Suppressor macrophage (primary cell): ENCODE results near the gene SUN1.

Experiments
- DNase-seq, 4 experiments: peaks; one replicate each; pipeline ENCODE4 v3.0.0-alpha.2; 2020 to 2022

Gene SUN1

DNA sequence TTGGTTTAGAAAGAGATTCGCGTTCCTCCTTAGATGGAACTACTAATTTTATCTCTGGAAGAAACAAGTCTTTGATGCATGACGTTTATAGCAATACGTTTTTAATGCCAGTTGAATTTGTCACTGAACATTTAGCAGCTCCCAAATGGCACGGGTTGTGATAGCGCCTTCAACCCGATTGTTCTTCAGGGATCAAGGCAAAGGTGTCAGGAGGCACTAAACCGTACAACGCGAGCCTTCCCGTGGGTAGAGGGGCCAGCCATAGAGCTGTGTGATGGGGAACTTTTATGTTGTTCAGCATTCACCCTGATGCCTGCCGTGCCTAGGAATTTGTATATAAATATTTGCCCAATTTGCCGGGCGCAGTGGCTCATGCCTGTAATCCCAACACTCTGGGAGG is 47.4 kb downstream of the SUN1 start:
- no peak for DNase-seq

DNA sequence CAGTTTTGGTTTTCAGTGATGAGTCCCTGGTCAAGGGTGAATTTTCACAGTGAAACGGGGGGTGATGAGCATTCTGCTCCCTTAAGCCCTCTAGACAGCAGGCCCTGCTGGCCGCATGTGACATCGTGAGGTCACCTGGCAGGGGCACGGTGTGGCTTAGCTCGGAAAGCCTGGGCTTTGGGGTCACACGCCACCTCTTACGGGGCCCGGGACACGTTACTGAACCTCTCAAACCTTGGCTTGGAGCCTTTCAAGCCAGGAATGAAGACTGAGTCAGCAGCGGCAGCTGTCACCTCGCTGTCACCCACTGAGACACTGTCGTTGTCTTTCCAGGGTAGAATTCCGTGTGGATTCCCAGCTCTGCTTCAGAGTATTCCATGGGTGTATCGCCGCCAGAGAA is 48.2 kb downstream of the SUN1 start:
- no peak for DNase-seq

DNA sequence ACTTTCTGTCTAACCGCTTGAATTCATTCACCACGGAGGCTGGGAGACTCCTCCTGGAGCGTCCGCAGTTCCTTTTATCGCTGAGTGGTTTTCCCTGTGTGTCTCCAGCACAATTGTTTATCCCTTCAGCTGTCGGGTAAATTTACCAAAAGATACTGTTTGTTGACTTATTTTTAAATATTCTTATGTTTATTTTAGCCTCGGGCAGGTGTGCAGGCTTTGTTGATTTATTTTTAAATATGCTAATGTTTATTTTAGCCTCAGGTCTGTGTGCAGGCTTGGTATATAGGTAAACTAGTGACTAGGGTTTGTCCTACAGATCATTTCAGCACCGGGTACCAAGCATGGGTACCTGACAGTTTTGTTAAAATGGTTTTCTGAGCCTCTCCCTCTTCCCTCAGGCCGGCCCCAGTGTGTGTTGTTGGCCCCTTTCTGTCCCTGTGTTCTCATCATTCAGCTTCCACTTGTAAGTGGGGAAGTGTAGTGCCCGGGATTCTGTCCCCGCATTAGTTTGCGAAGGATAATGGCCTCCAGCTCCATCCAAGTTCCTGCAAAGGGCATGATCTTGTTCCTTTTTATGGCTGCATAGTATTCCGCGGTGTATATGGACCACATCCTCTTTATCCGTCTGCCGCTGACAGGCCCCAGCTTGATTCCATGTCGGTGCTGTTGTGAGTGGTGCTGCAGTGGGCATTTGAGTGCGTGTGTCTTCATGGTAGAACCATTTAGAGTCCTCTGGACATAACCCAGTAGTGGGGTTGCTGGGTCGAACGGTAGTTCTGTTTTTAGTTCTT is 49.4 kb downstream of the SUN1 start:
- no peak for DNase-seq

DNA sequence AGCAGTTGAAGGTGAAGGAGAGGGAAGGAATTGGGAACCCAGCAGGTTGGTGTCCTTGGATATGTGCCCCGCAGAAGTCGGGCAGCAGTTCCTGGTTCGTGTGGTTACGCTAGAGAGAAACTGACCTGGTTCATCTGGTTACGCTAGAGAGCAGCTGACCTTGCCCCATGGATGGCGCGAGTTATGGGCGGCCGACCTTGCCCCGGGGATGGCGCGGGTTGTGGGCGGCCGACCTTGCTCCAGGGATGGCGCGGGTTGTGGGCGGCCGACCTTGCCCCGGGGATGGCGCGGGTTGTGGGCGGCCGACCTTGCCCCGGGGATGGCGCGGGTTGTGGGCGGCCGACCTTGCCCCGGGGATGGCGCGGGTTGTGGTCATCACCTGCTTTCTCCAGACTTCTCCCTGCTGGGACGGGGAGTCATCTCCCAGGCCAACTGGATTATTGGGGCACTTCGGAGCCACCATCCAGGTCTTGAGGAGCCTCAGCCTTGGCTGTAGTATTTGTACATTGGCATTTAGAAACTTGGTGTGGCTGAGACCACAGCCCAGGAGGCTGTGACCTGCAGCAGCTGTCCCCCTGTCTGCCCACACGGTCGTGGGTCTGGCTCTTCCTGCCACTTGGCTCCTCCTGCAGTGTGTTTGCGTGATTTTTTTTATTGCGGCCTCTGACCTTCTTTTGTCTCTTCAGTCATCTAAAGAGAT is 50.2 kb downstream of the SUN1 start:
- no peak for DNase-seq

DNA sequence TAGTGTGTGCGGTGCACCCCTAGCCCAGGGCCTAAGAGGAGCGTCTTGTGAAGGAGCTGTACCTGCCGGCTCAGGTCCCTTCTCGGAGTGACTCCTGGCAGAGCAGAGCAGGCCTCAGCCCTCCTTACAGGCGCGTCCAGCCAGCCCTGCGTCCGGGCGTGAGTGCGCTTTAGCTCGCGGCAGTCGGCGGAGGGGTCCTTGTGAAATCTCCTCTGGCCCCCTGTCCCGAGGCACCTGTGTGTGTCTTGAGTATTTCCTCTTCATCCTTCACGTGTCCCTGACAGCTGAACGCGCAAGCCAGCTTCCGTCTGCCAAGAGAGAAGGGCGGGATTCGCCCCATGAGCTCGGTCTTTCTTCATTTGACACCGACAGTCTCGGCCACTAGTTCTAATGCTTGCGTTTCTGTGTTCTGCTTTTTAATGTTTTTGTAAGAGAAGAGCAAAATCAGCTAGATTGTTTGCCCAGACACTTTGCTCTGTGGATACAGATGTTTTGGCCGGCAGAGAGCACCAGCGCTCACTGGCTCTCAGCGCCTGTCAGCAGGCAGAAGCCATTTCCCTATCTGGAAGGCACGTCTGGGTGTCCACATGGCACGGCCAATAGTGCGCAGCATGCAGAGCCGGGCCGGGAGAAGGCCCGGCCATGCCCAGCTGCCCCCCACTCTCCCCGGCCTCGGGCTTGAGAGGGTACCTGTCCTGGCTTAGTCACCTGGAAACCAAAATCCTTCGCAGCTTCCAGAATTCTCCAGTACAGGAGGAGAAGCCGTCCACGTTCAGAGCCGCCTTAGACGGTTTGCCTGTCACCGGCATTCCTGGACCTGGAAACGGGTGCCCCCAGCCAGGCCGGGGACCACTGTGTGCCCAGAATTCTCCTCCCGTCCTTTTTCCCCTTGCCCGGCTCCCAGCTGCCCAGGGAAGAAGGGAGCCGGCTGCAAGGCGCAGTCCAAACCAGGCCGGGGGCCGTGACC is 51.1 kb downstream of the SUN1 start:
- peak in 1 of 4 experiments; percentile 30 for DNase-seq

DNA sequence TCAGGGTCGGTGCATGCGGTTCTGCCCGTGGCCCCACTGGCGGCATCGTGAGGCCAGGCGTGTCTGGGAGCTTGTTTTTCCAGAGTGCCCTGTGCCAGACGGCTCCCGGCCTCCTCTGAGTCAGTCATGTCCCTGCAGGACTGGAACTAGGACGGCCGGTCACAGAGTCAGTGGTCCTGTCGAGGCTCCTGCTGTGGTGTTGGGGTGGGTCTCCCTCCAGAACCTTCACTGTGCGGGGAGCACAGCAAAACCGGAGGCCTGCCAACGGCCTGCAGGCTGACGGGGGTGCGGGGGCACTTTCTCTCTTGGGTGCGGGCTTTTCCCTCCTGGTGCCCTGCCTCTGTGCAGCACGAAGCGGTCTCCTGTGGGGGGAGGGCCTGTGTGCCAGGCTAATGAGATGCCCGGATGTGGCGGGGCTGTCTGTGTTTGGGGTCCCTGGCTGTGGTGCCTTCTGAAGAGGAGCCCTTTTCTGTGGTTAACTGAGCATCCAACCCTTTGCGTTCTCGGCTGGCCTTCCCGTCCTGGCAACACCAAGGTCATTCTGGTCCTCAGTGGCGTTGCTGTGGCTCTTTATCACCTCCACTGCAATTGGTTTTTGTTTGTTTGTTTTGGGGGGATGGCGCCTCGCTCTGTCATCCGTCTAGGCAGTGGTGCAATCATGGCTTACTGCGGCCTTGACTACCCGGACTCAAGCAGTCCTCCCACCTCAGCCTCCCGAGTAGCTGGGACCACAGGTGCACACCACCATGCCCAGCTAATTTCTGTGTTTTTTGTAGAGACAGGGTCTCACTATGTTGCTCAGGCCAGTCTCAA is 52.1 kb downstream of the SUN1 start:
- DNase-seq = no peak

DNA sequence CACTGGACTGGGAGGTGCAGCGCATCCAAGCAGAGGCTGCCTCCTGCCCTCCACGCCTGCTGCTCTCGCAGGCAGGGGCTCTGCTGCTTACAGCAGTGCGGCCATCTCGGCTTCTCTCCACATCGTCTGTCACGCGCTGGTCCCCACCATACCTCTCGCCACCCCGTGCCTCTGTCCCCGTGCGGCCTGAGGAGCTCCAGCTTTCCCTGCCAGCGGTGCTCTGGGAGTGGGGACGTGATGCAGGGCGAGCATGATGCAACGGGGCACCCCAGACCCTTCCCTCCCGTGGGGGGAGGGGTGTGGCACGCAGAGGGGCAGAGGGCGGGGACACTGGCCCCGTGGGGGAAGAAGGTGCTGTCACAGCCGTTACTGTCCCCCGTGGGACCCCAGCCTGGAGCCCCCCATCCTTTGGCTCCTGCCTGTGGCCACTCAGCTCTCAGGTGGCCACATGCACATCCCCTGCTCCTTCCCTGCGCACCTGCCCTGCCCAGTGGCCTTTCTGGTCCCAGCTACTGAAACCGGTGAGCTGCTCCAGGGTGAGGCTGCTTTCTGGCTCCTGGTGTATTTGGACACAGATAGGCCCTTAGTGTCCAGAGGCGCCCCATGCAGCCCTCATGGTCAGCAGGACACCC is 53.1 kb downstream of the SUN1 start:
- no peak for DNase-seq

DNA sequence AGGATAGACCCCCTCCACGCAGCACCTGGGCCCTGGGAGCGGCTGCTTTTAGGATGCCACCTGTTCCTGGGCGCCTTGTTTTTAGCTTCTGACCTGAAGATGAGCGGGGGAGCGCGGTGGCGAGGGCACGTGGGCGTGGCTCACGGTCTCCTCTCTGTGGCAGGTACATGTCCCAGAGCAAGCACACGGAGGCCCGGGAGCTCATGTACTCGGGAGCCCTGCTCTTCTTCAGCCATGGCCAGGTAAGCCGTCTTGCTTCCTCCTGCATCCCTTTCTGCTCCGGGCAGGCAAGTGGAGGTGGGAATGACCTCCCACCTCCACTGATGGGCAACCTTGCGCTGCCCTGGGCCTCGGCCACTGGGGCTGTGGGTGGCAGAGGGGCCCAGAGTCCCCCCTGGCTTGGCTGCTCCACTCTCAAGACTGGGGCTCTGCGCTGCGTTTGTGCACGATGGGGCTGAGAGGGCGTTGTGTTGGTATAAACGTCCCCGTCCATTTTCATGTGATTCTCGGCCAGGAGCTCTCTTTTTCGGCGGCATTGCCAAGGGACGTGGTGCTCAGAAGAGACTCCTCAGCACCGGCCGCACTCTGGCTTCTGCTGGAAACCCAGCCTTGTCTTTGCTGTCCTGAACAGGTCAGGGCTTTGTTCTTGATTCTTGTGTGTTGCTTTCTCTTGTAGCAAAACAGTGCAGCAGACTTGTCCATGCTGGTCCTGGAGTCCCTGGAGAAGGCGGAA is 53.8 kb downstream of the SUN1 start:
- DNase-seq = no peak

DNA sequence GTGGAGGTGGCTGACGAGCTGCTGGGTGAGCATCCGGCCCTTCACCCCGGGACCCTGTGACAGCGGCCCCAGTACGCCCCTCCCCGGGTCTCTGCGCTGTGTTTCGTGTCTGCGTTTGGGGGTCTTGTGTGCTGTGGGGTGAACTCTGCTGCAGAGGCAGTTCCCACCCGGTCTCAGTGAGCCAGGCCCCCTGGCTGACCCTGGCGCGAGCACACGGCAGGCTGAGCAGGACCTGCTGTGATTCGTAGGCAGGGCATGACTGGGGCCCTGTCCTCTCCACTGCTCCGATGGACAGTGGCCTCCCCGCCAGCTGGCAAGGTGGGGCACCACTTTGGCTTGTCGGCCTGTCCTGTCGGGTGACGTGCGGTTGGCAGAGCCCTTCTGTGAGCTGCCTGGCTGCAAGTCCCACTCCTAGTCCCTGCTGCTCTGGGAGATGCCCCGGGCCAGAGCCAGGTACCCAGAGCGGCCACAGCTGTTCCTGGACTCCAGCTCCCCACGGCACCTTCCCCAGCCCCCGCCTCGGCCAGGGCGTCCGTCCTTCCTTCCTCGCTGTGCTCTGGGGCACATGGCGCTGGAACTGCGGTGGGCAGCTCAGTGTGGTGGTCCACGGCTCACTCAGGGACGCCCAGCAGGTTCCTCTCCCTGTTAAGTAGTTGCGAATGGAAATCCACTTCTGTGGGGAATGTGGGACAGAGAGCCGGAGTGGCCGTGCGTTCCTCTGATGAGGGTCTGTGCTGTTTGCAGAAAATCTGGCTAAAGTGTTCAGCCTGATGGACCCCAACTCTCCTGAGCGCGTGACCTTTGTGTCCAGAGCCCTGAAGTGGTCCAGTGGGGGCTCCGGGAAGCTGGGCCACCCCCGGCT is 54.6 kb downstream of the SUN1 start:
- DNase-seq = no peak

DNA sequence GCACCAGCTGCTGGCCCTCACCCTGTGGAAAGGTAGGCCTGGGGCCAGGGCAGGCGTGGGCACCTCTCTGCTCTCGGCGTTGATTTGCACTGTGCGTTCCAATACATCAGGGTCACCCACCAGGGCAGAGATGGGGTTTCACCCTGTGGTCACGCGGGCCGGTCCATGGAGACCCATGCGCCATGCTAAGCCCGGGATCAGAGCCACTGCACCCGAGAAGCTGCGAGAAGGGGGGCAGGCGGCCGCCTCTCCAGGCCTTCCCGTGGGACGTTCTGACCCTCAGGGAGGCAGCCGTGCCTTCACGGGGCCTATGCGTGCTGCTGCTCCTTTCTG is 55.2 kb downstream of the SUN1 start:
- DNase-seq = no peak

DNA sequence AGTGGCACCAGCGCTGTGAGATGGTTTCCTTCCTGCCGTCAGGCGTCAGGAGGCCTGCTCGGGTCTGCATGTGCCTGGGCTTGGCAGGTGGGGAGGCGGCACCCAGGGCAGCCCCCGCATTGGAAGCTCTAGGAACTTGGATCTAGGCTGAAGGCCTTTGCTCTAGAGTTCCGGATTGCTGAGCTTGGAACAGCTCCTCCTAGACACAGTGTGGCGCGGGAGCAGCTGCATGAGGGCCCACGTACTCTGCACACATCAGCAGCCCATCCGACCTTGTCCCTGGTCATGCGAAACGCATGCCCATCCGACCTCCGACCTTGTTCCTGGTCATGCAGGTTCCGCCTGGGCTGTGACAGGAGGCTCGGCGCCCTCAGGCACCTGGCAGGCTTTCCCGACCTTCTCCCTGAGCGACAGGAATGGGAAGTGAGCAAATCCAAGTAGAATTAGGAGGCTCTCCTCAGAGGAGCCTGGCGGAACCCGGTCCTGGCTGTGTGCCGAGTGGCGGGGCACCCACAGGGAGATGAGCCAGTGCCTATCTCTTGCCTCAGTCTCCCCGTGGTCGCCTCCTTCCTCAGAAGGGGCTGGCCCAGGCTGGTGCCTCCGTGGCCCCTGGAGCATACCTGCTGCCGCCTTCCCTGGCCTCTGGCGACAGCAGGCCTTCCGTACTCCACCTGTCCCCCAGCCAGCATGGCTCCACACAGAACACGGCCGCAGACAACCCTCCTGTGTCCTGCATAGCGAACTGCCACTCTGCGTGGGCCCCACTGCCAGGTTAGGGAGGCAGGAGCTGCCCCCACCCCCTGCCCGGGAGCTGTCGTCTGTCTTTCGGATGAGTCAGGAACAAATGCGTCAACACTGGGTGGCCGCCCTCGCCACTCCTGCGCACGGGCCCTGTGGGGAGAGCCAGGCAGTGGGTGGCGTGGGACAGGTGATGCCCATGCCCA is 56.1 kb downstream of the SUN1 start:
- DNase-seq = no peak

DNA sequence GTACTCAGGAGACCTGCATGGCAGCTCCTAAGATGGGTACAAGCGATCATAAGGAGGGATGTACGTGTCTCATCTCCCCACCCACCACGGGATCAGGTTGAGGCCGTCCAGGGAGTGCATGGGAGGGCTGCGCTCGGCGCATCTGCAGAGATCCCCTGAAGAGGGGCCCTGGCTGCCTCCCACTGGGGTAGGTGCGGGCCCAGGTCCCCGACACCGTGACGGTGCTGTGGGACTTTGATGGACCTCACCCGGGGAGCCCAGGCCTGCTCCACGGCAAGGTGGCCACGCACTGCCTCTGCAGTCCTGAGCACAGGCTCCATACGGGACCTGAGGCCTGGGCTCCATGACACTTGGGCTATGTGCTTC is 56.7 kb downstream of the SUN1 start:
- no peak for DNase-seq

DNA sequence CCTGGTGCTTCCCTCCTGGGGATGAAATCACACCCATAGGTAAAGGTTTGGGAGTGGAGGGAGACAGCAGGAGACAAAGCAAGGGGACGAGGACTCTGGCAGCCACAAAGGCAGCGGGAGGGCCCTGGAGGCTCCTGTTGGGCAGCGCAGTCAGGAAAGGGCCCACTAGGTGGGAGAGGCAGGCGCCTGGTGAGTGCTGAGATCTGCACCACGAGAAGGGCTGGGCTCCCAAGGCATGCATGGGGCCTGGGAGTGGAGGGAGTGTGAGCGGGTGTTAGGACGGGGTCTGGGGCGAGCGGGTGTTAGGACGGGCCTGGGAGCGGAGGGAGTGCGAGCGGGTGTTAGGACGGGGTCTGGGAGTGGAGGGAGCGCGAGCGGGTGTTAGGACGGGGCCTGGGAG is 57.1 kb downstream of the SUN1 start:
- no peak for DNase-seq

DNA sequence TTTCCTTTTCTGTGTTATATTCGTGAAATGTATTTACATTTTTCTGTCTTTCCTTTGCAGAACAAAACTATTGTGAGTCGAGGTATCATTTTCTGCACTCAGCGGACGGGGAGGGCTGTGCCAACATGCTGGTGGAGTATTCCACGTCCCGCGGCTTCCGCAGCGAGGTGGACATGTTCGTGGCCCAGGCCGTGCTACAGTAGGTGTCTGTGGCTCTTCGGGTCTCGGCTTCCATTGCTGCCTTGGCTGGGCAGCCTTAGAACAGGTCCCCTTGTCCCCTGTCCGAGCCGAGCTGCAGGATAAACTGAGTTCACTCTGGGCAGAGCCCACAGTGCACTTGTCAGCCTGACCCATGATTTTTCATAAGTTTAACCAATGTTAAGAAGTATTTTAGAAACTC is 58.6 kb downstream of the SUN1 start:
- no peak for DNase-seq

DNA sequence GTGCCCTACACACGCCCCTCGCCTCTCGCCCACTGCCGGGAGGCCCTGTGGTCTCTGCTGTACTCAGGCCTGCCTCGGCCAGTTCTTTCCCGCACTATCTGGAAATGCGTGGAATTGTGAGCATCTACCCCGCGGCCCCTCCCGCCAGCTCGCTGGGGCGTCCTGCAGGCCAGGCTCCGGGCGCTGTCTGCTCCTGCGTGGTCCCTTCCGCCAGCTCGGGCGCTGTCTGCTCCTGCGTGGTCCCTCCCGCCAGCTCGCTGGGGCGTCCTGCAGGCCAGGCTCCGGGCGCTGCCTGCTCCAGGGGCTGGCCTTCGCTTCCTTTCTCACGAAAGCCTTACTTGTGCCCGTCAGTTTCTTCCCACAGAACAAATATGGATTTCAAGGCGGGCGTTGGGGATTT is 59.0 kb downstream of the SUN1 start:
- no peak for DNase-seq

DNA sequence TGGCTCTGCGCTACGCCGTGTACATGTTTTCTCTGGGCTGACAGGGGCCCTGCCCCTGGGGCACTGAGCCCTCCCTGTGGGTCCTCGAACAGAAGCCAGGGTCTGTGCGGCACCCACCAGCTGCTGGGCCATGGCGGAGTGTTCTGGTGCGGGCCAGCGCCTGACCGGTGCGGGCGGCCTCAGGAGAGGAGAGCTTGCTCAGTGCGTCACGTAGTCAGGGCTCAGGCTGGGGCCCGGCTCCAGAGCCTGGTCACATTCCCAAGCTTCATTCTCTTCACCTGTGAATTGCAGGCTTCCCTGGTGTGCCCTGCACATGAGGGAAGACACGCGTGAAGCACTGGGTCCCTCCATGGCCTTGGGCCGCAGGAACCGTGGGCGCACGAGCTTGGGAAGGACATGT is 59.5 kb downstream of the SUN1 start:
- DNase-seq = no peak

DNA sequence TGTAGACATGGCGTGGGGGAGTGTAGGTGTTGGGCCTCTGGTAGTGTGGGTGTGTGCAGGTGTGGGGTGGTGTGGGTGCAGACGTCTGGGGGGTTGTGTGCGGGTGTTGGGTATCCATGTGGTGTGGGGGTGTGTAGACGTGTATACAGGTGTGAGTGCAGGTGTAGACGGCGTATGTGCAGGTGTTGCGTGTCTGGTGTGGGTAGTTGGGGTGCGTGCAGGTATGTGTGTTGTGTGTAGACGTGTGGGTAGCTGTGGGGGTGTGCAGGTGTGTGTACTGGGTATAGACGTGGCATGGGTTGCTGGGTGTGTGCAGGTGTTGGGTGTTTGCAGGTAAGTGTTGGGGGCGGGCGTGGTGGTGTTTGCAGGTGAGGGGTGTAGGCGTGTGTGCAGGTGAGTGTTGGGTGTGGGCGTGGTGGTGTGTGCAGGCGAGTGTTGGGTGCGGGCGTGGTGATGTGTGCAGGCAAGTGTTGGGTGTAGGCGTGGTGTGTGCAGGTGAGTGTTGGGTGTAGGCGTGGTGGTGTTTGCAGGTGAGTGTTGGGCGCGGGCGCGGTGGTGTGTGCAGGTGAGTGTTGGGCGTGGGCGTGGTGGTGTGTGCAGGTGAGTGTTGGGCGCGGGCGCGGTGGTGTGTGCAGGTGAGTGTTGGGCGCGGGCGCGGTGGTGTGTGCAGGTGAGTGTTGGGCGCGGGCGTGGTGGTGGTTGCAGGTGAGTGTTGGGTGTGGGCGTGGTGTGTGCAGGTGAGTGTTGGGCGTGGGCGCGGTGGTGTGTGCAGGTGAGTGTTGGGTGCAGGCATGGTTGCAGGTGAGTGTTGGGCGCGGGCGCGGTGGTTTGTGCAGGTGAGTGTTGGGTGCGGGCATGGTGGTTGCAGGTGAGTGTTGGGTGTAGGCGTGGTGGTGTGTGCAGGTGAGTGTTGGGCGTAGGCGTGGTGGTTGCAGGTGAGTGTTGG is 60.6 kb downstream of the SUN1 start:
- DNase-seq = no peak

DNA sequence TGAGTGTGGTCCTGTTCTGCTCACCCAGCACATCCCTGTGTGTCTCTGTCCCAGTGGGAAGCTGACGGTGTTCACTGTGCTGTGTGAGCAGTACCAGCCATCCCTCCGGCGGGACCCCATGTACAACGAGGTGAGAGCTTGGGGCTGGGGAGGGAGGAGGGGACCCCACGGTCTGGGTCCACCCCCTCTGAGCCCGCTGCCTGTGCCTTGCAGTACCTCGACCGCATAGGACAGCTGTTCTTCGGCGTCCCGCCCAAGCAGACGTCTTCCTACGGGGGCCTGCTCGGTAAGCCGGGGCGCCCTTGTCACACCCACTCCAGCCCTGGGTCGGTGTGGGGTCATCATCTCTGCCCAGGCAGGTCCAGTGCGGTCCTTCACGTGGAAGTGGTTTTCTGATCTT is 61.4 kb downstream of the SUN1 start:
- DNase-seq = no peak
